ENCODE measurements around the gene SMIM7.
"Not testable (repeated sequence)": the region's sequence is repeated elsewhere in the genome, so short reads cannot be mapped to it uniquely, and the experiment has no call there.

Gene SMIM7

GRCh38 chr19:16654627-16655026 lies 5.3 kb downstream of the SMIM7 start:
- no peak overlapping the region for H3K4me3 ChIP-seq (ENCODE audit: low read depth in 1 of 2, low read length in 2 of 2)
- peaks cover 92% of the 10 kb centered on the region for H3K36me3 ChIP-seq (ENCODE audit: insufficient read depth, low read length)
- peaks cover 15% of the 10 kb centered on the region for H3K4me1 ChIP-seq (ENCODE audit: insufficient read depth, low read length)
- H3K27me3 ChIP-seq (ENCODE audit: control insufficient read depth in 1 of 2, insufficient read depth in 2 of 2, low read length in 2 of 2), result no peaks in the 10 kb centered on the region
- no peak overlapping the region for H3K27ac ChIP-seq (ENCODE audit: low read depth, low read length)
- H3K9me3 ChIP-seq (ENCODE audit: low read length), result no peaks in the 10 kb centered on the region
- H3K9ac ChIP-seq (ENCODE audit: low read length), result no peak overlapping the region

- Histone ChIP-seq H3K4me1 (ENCODE audit: insufficient read depth, low read length) (peaks cover 12% of the 10 kb centered on the region), H3K4me3 (ENCODE audit: low read depth in 1 of 2, low read length in 2 of 2) (no peak overlapping the region), H3K9me3 (ENCODE audit: low read length) (no peaks in the 10 kb centered on the region), H3K9ac (ENCODE audit: low read length) (no peak overlapping the region), H3K27ac (ENCODE audit: low read depth, low read length) (no peak overlapping the region), H3K36me3 (ENCODE audit: insufficient read depth, low read length) (peaks cover 95% of the 10 kb centered on the region), H3K27me3 (ENCODE audit: control insufficient read depth in 1 of 2, insufficient read depth in 2 of 2, low read length in 2 of 2) (no peaks in the 10 kb centered on the region)
Observed at GRCh38 chr19:16654140-16654539, 5.8 kb downstream of the SMIM7 start.

- H3K27me3 ChIP-seq (ENCODE audit: control insufficient read depth in 1 of 2, insufficient read depth in 2 of 2, low read length in 2 of 2), result no peaks in the 10 kb centered on the region
- no peak overlapping the region for H3K27ac ChIP-seq (ENCODE audit: low read depth, low read length)
- peaks cover 90% of the 10 kb centered on the region for H3K36me3 ChIP-seq (ENCODE audit: insufficient read depth, low read length)
Observed at GRCh38 chr19:16652854-16653253, 7.1 kb downstream of the SMIM7 start.

GRCh38 chr19:16651421-16652188 lies 8.3 kb downstream of the SMIM7 start:
- not testable (repeated sequence) for H3K27ac ChIP-seq (ENCODE audit: low read depth, low read length)

More at GRCh38 chr19:16652854-16653253, 7.1 kb downstream of the SMIM7 start:
- Histone ChIP-seq H3K4me3 (ENCODE audit: low read depth in 1 of 2, low read length in 2 of 2) (no peak overlapping the region), H3K4me1 (ENCODE audit: insufficient read depth, low read length) (no peaks in the 10 kb centered on the region), H3K9me3 (ENCODE audit: low read length) (no peaks in the 10 kb centered on the region), H3K9ac (ENCODE audit: low read length) (no peak overlapping the region)

GRCh38 chr19:16650821-16651220 lies 9.1 kb downstream of the SMIM7 start:
- no peaks in the 10 kb centered on the region for H3K27me3 ChIP-seq (ENCODE audit: control insufficient read depth in 1 of 2, insufficient read depth in 2 of 2, low read length in 2 of 2)
- H3K4me3 ChIP-seq (ENCODE audit: low read depth in 1 of 2, low read length in 2 of 2), result no peak overlapping the region
- H3K36me3 ChIP-seq (ENCODE audit: insufficient read depth, low read length), result peaks cover 85% of the 10 kb centered on the region
- H3K9me3 ChIP-seq (ENCODE audit: low read length), result no peaks in the 10 kb centered on the region
- H3K27ac ChIP-seq (ENCODE audit: low read depth, low read length), result no peak overlapping the region
- H3K4me1 ChIP-seq (ENCODE audit: insufficient read depth, low read length), result no peaks in the 10 kb centered on the region
- H3K9ac ChIP-seq (ENCODE audit: low read length), result no peak overlapping the region

More at GRCh38 chr19:16651421-16652188, 8.3 kb downstream of the SMIM7 start:
- not testable (repeated sequence) for H3K27me3 ChIP-seq (ENCODE audit: control insufficient read depth in 1 of 2, insufficient read depth in 2 of 2, low read length in 2 of 2); H3K9ac ChIP-seq (ENCODE audit: low read length); H3K9me3 ChIP-seq (ENCODE audit: low read length); H3K4me1 ChIP-seq (ENCODE audit: insufficient read depth, low read length); H3K4me3 ChIP-seq (ENCODE audit: low read depth in 1 of 2, low read length in 2 of 2)
- peaks cover 85% of the 10 kb centered on the region for H3K36me3 ChIP-seq (ENCODE audit: insufficient read depth, low read length)

- Histone ChIP-seq H3K9me3 (ENCODE audit: low read length) (no peaks in the 10 kb centered on the region), H3K27me3 (ENCODE audit: control insufficient read depth in 1 of 2, insufficient read depth in 2 of 2, low read length in 2 of 2) (no peaks in the 10 kb centered on the region), H3K27ac (ENCODE audit: low read depth, low read length) (no peak overlapping the region), H3K36me3 (ENCODE audit: insufficient read depth, low read length) (peaks cover 85% of the 10 kb centered on the region), H3K4me3 (ENCODE audit: low read depth in 1 of 2, low read length in 2 of 2) (no peak overlapping the region), H3K4me1 (ENCODE audit: insufficient read depth, low read length) (no peaks in the 10 kb centered on the region), H3K9ac (ENCODE audit: low read length) (no peak overlapping the region)
Observed at GRCh38 chr19:16649734-16650133, 10.2 kb downstream of the SMIM7 start.

- peaks cover 75% of the 10 kb centered on the region for H3K36me3 ChIP-seq (ENCODE audit: insufficient read depth, low read length)
- no peak overlapping the region for H3K27ac ChIP-seq (ENCODE audit: low read depth, low read length)
- no peaks in the 10 kb centered on the region for H3K27me3 ChIP-seq (ENCODE audit: control insufficient read depth in 1 of 2, insufficient read depth in 2 of 2, low read length in 2 of 2)
- H3K4me3 ChIP-seq (ENCODE audit: low read depth in 1 of 2, low read length in 2 of 2), result no peak overlapping the region
- no peaks in the 10 kb centered on the region for H3K4me1 ChIP-seq (ENCODE audit: insufficient read depth, low read length)
- H3K9ac ChIP-seq (ENCODE audit: low read length), result no peak overlapping the region
- H3K9me3 ChIP-seq (ENCODE audit: low read length), result no peaks in the 10 kb centered on the region
Observed at GRCh38 chr19:16645140-16645539, 14.8 kb downstream of the SMIM7 start.

- H3K9ac ChIP-seq (ENCODE audit: low read length), result no peak overlapping the region
- no peak overlapping the region for H3K27ac ChIP-seq (ENCODE audit: low read depth, low read length)
- H3K4me1 ChIP-seq (ENCODE audit: insufficient read depth, low read length), result no peaks in the 10 kb centered on the region
- H3K9me3 ChIP-seq (ENCODE audit: low read length), result no peaks in the 10 kb centered on the region
- H3K4me3 ChIP-seq (ENCODE audit: low read depth in 1 of 2, low read length in 2 of 2), result no peak overlapping the region
- H3K27me3 ChIP-seq (ENCODE audit: control insufficient read depth in 1 of 2, insufficient read depth in 2 of 2, low read length in 2 of 2), result no peaks in the 10 kb centered on the region
- H3K36me3 ChIP-seq (ENCODE audit: insufficient read depth, low read length), result peaks cover 63% of the 10 kb centered on the region
Observed at GRCh38 chr19:16641695-16642094, 18.2 kb downstream of the SMIM7 start.

GRCh38 chr19:16640951-16641350 lies 19.0 kb downstream of the SMIM7 start:
- Histone ChIP-seq H3K27ac (ENCODE audit: low read depth, low read length) (no peak overlapping the region), H3K4me1 (ENCODE audit: insufficient read depth, low read length) (no peaks in the 10 kb centered on the region), H3K9ac (ENCODE audit: low read length) (no peak overlapping the region), H3K36me3 (ENCODE audit: insufficient read depth, low read length) (peaks cover 56% of the 10 kb centered on the region), H3K9me3 (ENCODE audit: low read length) (no peaks in the 10 kb centered on the region), H3K27me3 (ENCODE audit: control insufficient read depth in 1 of 2, insufficient read depth in 2 of 2, low read length in 2 of 2) (no peaks in the 10 kb centered on the region), H3K4me3 (ENCODE audit: low read depth in 1 of 2, low read length in 2 of 2) (no peak overlapping the region)

GRCh38 chr19:16638666-16639065 lies 21.3 kb downstream of the SMIM7 start:
- H3K4me1 ChIP-seq (ENCODE audit: insufficient read depth, low read length), result no peaks in the 10 kb centered on the region
- H3K4me3 ChIP-seq (ENCODE audit: low read depth in 1 of 2, low read length in 2 of 2), result no peak overlapping the region
- H3K9me3 ChIP-seq (ENCODE audit: low read length), result no peaks in the 10 kb centered on the region
- peaks cover 38% of the 10 kb centered on the region for H3K36me3 ChIP-seq (ENCODE audit: insufficient read depth, low read length)
- no peak overlapping the region for H3K9ac ChIP-seq (ENCODE audit: low read length)
- H3K27ac ChIP-seq (ENCODE audit: low read depth, low read length), result no peak overlapping the region
- H3K27me3 ChIP-seq (ENCODE audit: control insufficient read depth in 1 of 2, insufficient read depth in 2 of 2, low read length in 2 of 2), result no peaks in the 10 kb centered on the region

- no peak overlapping the region for H3K4me3 ChIP-seq (ENCODE audit: low read depth in 1 of 2, low read length in 2 of 2)
- H3K9ac ChIP-seq (ENCODE audit: low read length), result no peak overlapping the region
- no peaks in the 10 kb centered on the region for H3K27me3 ChIP-seq (ENCODE audit: control insufficient read depth in 1 of 2, insufficient read depth in 2 of 2, low read length in 2 of 2)
- no peaks in the 10 kb centered on the region for H3K9me3 ChIP-seq (ENCODE audit: low read length)
- no peaks in the 10 kb centered on the region for H3K4me1 ChIP-seq (ENCODE audit: insufficient read depth, low read length)
- peaks cover 27% of the 10 kb centered on the region for H3K36me3 ChIP-seq (ENCODE audit: insufficient read depth, low read length)
- no peak overlapping the region for H3K27ac ChIP-seq (ENCODE audit: low read depth, low read length)
Observed at GRCh38 chr19:16637535-16637934, 22.4 kb downstream of the SMIM7 start.

GRCh38 chr19:16631465-16631864 lies 28.5 kb downstream of the SMIM7 start:
- Histone ChIP-seq H3K9ac (ENCODE audit: low read length) (no peak overlapping the region), H3K27me3 (ENCODE audit: control insufficient read depth in 1 of 2, insufficient read depth in 2 of 2, low read length in 2 of 2) (no peaks in the 10 kb centered on the region), H3K4me1 (ENCODE audit: insufficient read depth, low read length) (peaks cover 8% of the 10 kb centered on the region), H3K9me3 (ENCODE audit: low read length) (no peaks in the 10 kb centered on the region), H3K4me3 (ENCODE audit: low read depth in 1 of 2, low read length in 2 of 2) (no peak overlapping the region), H3K27ac (ENCODE audit: low read depth, low read length) (no peak overlapping the region), H3K36me3 (ENCODE audit: insufficient read depth, low read length) (peaks cover 5% of the 10 kb centered on the region)

Measured in muscle layer of colon (tissue), 2 donors.